Keratinocyte (primary cell): ENCODE measurements around the gene RPA1. TPM values are rescaled to one million over a fixed set of nuclear protein-coding genes. Genes with fewer than 3 reads are reported as not detected.
A peak's percentile ranks its signal among the peaks of the same experiment; 100 is the strongest.

ENCODE experiments used
- DNase-seq: peaks from one replicate; pipeline ENCODE4 v3.0.0-alpha.2; 2011; ENCODE audit warnings: low read depth, missing footprints, low spot score
- FAIRE-seq: peaks from 2 replicates; lab custom pipeline; 2011; peaks lifted over from hg19 to GRCh38; lab: Jason Lieb, UNC
- H2AFZ ChIP-seq: 2 replicates; pipeline ENCODE4 v1.6.0; 2012; ENCODE audit warnings: low read length, control low read depth, inconsistent platforms; ENCODE audit not compliant: control insufficient read depth
- H3K27ac ChIP-seq: 2 replicates; pipeline ENCODE4 v1.5.1; 2011; ENCODE audit warnings: low read length; ENCODE audit not compliant: control insufficient read depth, insufficient read depth
- H3K27me3 ChIP-seq: 3 replicates; pipeline ENCODE4 v1.6.0; 2011; ENCODE audit warnings: low read length; ENCODE audit not compliant: control insufficient read depth, insufficient read depth; ENCODE audit errors: extremely low read depth
- H3K36me3 ChIP-seq, 2 experiments: 2 replicates in 1 of 2; 3 replicates in 1 of 2; pipeline ENCODE4 v1.5.1; 2011; ENCODE audit warnings: low read length in 2 of 2, mild to moderate bottlenecking in 1 of 2; ENCODE audit not compliant: control insufficient read depth in 2 of 2, insufficient read depth in 2 of 2; ENCODE audit errors: extremely low read depth in 1 of 2
- H3K4me1 ChIP-seq: 3 replicates; pipeline ENCODE4 v1.5.1; 2011; ENCODE audit warnings: low read length; ENCODE audit not compliant: control insufficient read depth, insufficient read depth; ENCODE audit errors: extremely low read depth
- H3K4me2 ChIP-seq: 3 replicates; pipeline ENCODE4 v1.6.0; 2011; ENCODE audit warnings: low read depth, low read length; ENCODE audit not compliant: control insufficient read depth, insufficient read depth; ENCODE audit errors: extremely low read depth
- H3K4me3 ChIP-seq, 3 experiments: fragments of 200-600 bp in 1 of 3; sonication (generic) in 1 of 3; 2 replicates in 2 of 3; 3 replicates in 1 of 3; pipeline ENCODE4 v1.5.1; 2011 to 2016; ENCODE audit warnings: low read length in 3 of 3, mild to moderate bottlenecking in 3 of 3, control low read depth in 2 of 3, inconsistent platforms in 1 of 3, low read depth in 1 of 3, mixed read lengths in 1 of 3, mixed run types in 1 of 3, moderate library complexity in 1 of 3; ENCODE audit not compliant: control insufficient read depth in 2 of 3, insufficient read depth in 2 of 3; ENCODE audit errors: extremely low read depth in 1 of 3
- H3K79me2 ChIP-seq: 2 replicates; pipeline ENCODE4 v1.6.0; 2012; ENCODE audit warnings: low read length; ENCODE audit not compliant: control insufficient read depth, insufficient read depth
- H3K9ac ChIP-seq: 3 replicates; pipeline ENCODE4 v1.6.0; 2011; ENCODE audit warnings: low read length; ENCODE audit not compliant: control insufficient read depth, insufficient read depth; ENCODE audit errors: extremely low read depth
- H3K9me1 ChIP-seq: 3 replicates; pipeline ENCODE4 v1.6.0; 2011; ENCODE audit warnings: low read length; ENCODE audit not compliant: control insufficient read depth, insufficient read depth; ENCODE audit errors: extremely low read depth
- H3K9me3 ChIP-seq: 2 replicates; pipeline ENCODE4 v1.5.1; 2012; ENCODE audit warnings: low read depth, low read length; ENCODE audit not compliant: control insufficient read depth
- H4K20me1 ChIP-seq: 3 replicates; pipeline ENCODE4 v1.6.0; 2011; ENCODE audit warnings: low read length; ENCODE audit not compliant: control insufficient read depth, insufficient read depth; ENCODE audit errors: extremely low read depth
- CTCF ChIP-seq, 3 experiments: IDR thresholded peaks in 1 of 3; conservative IDR thresholded peaks in 1 of 3; optimal IDR thresholded peaks in 1 of 3; 2 replicates in 2 of 3; 3 replicates in 1 of 3; pipeline versions ENCODE3 to v1.5.1; 2011; ENCODE audit warnings: low read length in 3 of 3, mild to moderate bottlenecking in 3 of 3, moderate library complexity in 2 of 3, control low read depth in 1 of 3, inconsistent platforms in 1 of 3; ENCODE audit not compliant: insufficient read depth in 2 of 3; ENCODE audit errors: extremely low read depth in 1 of 3
- EZH2 ChIP-seq: IDR thresholded peaks from one replicate; pipeline ENCODE4 v1.6.1; 2012; ENCODE audit warnings: inconsistent platforms, mild to moderate bottlenecking, low read length, moderate library complexity
- dilution Hi-C: fragments of 300-500 bp; cut with MboI; formaldehyde crosslinking; loops from one replicate; pipeline ENCODE4 v1.7.0; 2020; ENCODE audit warnings: low sequenced_read_pairs; ENCODE audit not compliant: extremely low pct_ligation_motif_present
- polyA plus RNA-seq, 5 experiments: library from polyadenylated mRNA; depleted of rRNA in 3 of 5; stranded (reverse) in 3 of 5; stranded (forward) in 1 of 5; unstranded in 1 of 5; fragments of >200 nt; gene quantifications; 1 replicate in 1 of 5; 2 replicates in 3 of 5; 3 replicates in 1 of 5; pipeline versions ENCODE4 v1.2.1 to v1.2.3, GENCODE V29; 2011 to 2012; ENCODE audit warnings: missing spikeins in 2 of 5, low read depth in 1 of 5, low replicate concordance in 1 of 5

Gene RPA1
- polyA plus RNA-seq, 1 donor (not counting 4 experiments of a cell fraction or from before 2014, with no cell fraction given) = 74.9 TPM

- dilution Hi-C loops = no loop called here
- H3K27me3 ChIP-seq = no peaks in the 10 kb centered on the region
- DNase-seq = no peak
- H3K9me3 ChIP-seq = no peaks in the 10 kb centered on the region
- no peak for TF ChIP-seq EZH2
- no peak for TF ChIP-seq CTCF (optimal IDR thresholded peaks at IDR 0.05 in 1 of 3, IDR thresholded peaks at IDR 0.05 in 1 of 3, conservative IDR thresholded peaks at IDR 0.05 in 1 of 3; ENCODE audit: extremely low read depth in 1 of 3, insufficient read depth in 2 of 3, low read length in 3 of 3)
- no peak overlapping the region for H3K4me3 ChIP-seq
- no peaks in the 10 kb centered on the region for H3K4me1 ChIP-seq
- no peak overlapping the region for H2AFZ ChIP-seq
- peaks cover 8% of the 10 kb centered on the region in 2 experiments for H3K36me3 ChIP-seq
- no peaks in the 10 kb centered on the region for H3K9me1 ChIP-seq
- H3K27ac ChIP-seq = no peak overlapping the region
- FAIRE-seq = no peak
- H3K9ac ChIP-seq = no peak overlapping the region
- no peaks in the 10 kb centered on the region for H4K20me1 ChIP-seq
- no peaks in the 10 kb centered on the region for H3K79me2 ChIP-seq
- no peak overlapping the region for H3K4me2 ChIP-seq
These were observed 40.8 kb downstream of the RPA1 start for GRCh38 chr17:1870592-1870991.

- Histone ChIP-seq H3K4me3 (no peak overlapping the region), H3K79me2 (no peaks in the 10 kb centered on the region), H3K4me1 (no peaks in the 10 kb centered on the region), H3K27ac (no peak overlapping the region), H3K27me3 (no peaks in the 10 kb centered on the region), H4K20me1 (no peaks in the 10 kb centered on the region), H2AFZ (no peak overlapping the region), H3K4me2 (no peak overlapping the region), H3K9me3 (no peaks in the 10 kb centered on the region), H3K9ac (no peak overlapping the region), H3K9me1 (no peaks in the 10 kb centered on the region), H3K36me3 (peaks cover 8% of the 10 kb centered on the region in 2 experiments)
- no peak for DNase-seq
- FAIRE-seq = peak; percentile 36
- dilution Hi-C loops = no loop called here
- no peak for TF ChIP-seq EZH2
- no peak for TF ChIP-seq CTCF (optimal IDR thresholded peaks at IDR 0.05 in 1 of 3, IDR thresholded peaks at IDR 0.05 in 1 of 3, conservative IDR thresholded peaks at IDR 0.05 in 1 of 3; ENCODE audit: extremely low read depth in 1 of 3, insufficient read depth in 2 of 3, low read length in 3 of 3)
These were observed 42.0 kb downstream of the RPA1 start for GRCh38 chr17:1871756-1872155.
